ENCODE results near the gene EVC2. TPM values are rescaled to one million over a fixed set of nuclear protein-coding genes. Genes with fewer than 3 reads are reported as not detected.

Gene EVC2
- total RNA-seq, 1 experiment from 2014 or later = 7.8 TPM

- Histone ChIP-seq H3K79me1 (ENCODE audit: insufficient read depth, low read depth, low read length, poor library complexity, severe bottlenecking) (no peaks in the 10 kb centered on the region), H3K23me2 (ENCODE audit: insufficient read length, low read depth, low read length, poor library complexity, severe bottlenecking) (no peaks in the 10 kb centered on the region), H2BK5ac (ENCODE audit: insufficient read length, low read length) (no peak overlapping the region), H3K27me3 (ENCODE audit: insufficient read depth, low read length) (no peaks in the 10 kb centered on the region), H4K91ac (ENCODE audit: insufficient read length, low read depth, low read length) (no peak overlapping the region), H3K23ac (ENCODE audit: insufficient read length, low read depth, low read length) (no peak overlapping the region), H2BK15ac (ENCODE audit: low read depth, low read length) (no peak overlapping the region), H4K8ac (replicated peaks; ENCODE audit: insufficient read length, low read depth, low read length) (no peak overlapping the region), H2BK20ac (ENCODE audit: low read depth, low read length, poor library complexity, severe bottlenecking) (no peak overlapping the region), H2BK12ac (ENCODE audit: insufficient read length, low read depth, low read length) (no peak overlapping the region), H3K14ac (ENCODE audit: insufficient read depth, low read length) (no peak overlapping the region), H2AFZ (ENCODE audit: low read length) (no peak overlapping the region), H3K18ac (ENCODE audit: insufficient read length, low read depth, low read length) (no peak overlapping the region), H3K4me1 (ENCODE audit: insufficient read depth, low read length) (peaks cover 10% of the 10 kb centered on the region; the same call in 1 of the 2 replicates), H2AK5ac (ENCODE audit: insufficient read length, low read length) (no peak overlapping the region), H4K20me1 (ENCODE audit: control insufficient read depth, insufficient read depth, insufficient read length) (no peaks in the 10 kb centered on the region), H3K56ac (ENCODE audit: insufficient read length, low read depth, low read length) (no peak overlapping the region), H3K79me2 (ENCODE audit: insufficient read depth, low read length) (no peaks in the 10 kb centered on the region), H3K27ac (ENCODE audit: insufficient read length, low read depth, low read length) (no peak overlapping the region), H2BK120ac (ENCODE audit: low read depth, low read length, poor library complexity, severe bottlenecking) (no peak overlapping the region), H3K9me3 (ENCODE audit: control insufficient read depth, low read depth, low read length) (no peaks in the 10 kb centered on the region), H3K9ac (ENCODE audit: extremely low read depth, insufficient read length, low read length) (no peak overlapping the region), H3T11ph (ENCODE audit: low read length) (no peak overlapping the region), H3K4ac (ENCODE audit: low read depth, low read length) (no peak overlapping the region), H4K5ac (ENCODE audit: insufficient read length, low read depth, low read length) (no peak overlapping the region), H3K4me2 (ENCODE audit: insufficient read depth, insufficient read length, low read length) (no peak overlapping the region)
- peaks cover 22 to 26% of the 10 kb centered on the region in 2 experiments for H3K4me1 Mint-ChIP-seq
- peak overlapping the region; percentile 41 to 61 for H3K4me3 Mint-ChIP-seq
- TF ChIP-seq CTCF (conservative IDR thresholded peaks at IDR 0.05) = no peak
- H3K9me3 Mint-ChIP-seq = no peaks in the 10 kb centered on the region
- H3K27me3 Mint-ChIP-seq (ENCODE audit: low read depth) = no peaks in the 10 kb centered on the region; the same call in none of the 2 replicates
- no CpG with 5 or more reads among the region's 14 CpGs for WGBS (ENCODE audit: extremely low coverage, insufficient read length, low lambda C conversion rate)
- DNase-seq = no peak
- H3K36me3 Mint-ChIP-seq (ENCODE audit: insufficient read depth in 1 of 3, low read depth in 3 of 3) = peaks cover 30 to 54% (median 41%) of the 10 kb centered on the region in 3 experiments
- peak overlapping the region; percentile 51 to 91 (median 89) for H3K27ac Mint-ChIP-seq
Measured at GRCh38 chr4:5751666-5752375, 43.5 kb upstream of the EVC2 start.
